Fibroblast of gingiva (primary cell): Measurements from ENCODE around the gene ANKRD11.
"Not testable (repeated sequence)": the region's sequence is repeated elsewhere in the genome, so short reads cannot be mapped to it uniquely, and the experiment has no call there.

Experiments
- DNase-seq: peaks from one replicate; pipeline ENCODE4 v3.0.0-alpha.2; 2011; ENCODE audit warnings: low read depth

The ANKRD11 gene

DNA sequence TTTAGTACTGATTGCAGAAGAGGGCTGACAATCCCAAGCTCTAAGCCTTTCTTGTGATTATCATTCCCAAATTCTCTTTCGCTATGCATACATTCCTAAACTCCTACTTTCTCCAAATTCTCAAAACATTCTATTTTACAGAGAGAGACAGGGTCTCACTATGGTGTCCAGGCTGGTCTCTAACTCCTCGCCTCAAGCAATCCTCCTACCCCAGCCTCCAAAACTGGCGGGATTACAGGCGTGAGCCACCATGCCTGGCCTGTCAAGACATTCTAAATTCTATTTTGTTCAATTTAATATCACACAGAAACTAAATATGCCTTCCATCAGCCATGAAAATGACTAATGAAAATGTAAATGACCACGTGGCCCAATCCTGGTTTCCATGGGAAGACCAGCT lies 39.8 kb downstream of the ANKRD11 start:
- DNase-seq: no peak

DNA sequence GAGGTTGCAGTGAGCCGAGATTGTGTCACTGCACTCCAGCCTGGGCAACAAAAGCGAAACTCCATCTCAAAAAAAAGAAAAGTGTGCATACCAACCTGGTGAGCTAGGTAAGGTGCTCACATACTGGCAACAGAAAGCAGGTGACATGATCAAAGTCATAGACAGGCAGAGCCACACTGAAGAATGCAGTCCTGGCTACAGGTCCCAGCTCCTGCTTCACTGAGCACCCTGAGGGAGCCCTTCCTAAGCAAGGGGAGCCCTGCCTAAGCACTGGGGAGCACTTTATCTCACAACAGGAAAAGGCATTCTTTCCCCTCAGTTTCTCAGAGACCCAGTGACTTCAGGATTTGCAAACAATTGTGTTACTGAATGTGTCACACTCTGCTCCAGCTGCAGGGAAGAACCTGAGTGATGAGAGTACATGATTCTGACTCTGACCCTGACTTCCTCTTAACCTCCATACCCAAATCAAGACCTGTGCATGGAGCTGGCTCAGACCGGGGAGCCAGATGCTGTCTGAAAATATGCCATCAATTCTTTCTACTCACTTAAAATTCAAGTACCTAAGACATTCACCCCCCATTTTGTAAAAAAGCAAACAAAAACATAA lies 40.5 kb downstream of the ANKRD11 start:
- DNase-seq: no peak

DNA sequence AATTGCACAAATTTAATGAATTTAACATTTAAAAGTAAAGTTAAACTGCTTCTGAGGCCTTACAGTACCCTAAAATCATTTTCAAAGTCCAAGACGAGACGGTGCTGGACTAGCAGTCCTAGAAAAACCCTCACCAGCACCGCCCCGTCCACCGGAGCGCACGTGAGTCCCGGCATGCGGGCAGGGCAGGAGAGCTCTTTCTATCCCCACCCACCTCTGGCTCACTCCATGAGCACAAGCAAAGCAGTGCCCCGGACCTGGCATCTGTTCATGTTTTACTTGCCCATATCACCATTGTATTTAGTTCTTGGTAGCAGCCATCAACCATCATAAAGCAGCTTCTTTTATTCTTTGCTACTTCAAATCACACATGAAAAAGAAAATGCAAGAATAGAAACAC lies 41.7 kb downstream of the ANKRD11 start:
- DNase-seq: no peak

DNA sequence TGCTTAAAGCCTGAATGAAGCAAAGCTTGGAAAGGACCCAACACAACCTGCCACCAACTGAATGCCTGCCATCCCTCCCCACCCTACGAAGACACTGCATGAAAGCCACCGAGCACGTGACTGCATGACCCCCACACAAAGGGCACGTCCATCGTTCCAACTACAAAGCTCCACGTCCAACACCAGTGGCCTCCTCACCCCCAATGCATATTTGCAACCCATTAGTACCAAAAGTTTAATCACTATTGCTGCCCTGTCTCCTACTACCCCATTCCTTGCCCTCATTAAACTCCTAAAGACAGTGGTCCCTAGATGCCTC lies 43.4 kb downstream of the ANKRD11 start:
- no peak for DNase-seq

DNA sequence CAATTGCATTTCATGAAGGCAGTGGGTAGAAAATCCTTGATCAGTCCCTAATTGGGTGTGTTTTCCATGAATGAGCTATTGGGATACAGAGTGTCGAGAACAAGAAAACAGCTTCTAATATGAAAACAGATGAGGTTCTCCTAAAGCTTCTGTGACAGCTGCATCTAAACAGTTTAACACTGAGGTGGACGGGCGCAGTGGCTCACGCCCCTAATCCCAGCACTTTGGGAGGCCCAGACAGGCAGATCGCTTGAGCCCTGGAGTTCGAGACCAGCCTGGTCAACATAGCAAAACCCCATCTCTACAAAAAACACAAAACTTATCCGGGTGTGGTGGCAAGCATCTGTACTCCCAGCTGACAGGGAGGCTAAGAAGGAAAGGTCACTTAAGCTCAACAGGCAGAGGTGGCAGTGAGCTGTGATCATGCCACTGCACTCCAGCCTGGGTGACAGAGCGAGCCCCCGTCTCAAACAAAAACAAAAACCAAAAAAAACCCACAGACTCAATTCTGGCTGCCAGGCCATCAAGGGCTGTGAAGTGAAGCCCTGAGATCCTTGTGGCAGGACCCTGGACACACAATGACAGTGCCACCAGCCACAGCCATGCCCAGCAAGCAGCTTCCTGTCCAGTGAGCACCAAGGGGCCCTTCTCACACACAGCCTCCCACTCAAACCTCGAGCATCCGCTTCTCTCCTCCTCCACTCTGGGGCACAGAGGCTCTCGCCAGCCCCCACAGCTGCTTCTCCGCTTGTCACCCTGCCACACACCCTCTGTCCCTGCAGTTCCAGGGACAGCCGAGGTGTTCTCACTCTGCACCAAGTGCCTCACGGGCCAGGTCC lies 44.0 kb downstream of the ANKRD11 start:
- DNase-seq: no peak

DNA sequence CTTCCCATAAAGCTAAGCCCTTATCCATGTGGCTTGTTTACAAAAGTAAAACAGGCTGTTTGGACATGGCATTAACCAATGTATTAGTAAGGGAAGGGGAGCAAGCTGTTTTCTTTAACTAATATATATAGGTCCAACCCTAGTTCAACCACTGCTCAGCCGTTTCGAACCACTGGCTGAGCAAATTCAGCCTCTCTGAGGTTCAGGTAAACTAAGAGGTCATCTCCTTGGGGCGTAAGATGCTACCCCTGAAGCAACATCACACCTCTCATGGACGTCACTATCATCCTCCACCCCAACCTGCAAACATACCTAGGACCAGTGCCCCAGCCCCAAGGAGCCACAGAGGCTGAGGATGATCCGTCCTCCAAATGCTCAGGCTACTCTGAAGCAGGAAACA lies 45.2 kb downstream of the ANKRD11 start:
- no peak for DNase-seq

DNA sequence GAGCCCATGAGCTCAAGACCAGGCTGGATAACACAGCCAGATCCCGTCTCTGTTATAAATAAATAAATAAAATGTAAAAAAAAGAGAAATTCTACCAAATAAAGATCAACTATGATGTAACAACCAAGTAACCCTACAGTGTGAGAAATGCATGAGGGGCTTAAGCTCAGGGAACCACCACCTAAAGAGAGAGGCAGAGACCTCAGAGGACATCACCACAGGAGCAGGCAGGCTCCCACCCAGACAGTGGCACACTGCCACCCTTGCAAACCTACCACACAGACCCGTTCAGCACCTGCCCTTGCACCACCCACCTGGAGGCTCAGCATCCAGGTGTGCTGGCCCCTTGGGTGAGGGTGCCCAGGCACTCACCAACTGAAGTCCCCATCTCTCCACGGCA lies 45.6 kb downstream of the ANKRD11 start:
- DNase-seq: no peak

DNA sequence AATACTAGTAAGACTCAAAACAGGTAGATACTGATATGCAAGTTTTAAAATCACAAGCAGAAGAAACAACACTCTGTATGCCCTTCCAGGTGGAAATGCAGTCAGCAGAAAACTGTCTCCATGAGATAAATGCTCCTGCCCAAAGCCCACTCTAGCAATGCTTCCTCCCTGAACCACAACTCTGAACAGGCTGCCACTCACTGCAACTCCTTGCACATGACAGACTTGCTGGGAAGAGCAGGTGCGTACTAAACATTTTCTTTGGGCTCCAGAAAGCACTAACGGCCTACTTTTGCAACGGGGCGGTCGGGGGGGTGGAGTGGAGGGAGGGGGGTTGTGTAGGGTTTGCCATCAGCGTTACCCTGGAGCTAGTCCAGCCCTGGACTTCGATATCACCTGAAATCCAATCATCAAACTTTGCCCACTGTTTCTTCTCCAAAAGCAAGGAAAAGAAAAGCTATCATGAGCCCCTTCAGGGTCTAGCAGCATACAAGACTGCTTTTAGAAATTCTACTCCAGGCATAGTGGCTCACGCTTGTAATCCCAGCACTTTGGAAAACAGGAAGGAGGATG lies 46.1 kb downstream of the ANKRD11 start:
- no peak for DNase-seq

DNA sequence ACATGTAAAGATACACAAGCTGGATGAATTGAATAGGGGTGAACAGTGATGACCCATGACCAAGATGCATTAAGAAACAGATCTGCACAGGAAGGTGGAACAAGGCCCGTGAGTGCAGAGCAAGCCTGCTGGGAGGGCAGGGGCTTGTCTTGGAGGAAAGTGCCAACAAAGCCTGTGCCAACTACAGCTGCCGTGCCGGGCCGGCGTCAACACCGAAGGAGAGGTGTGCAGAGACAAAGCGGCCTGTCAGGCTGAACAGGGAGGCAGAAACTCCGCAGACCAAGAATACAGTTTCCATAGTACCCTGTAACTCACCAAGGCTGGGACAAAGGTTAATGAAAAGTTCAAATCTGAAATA lies 46.7 kb downstream of the ANKRD11 start:
- no peak for DNase-seq

DNA sequence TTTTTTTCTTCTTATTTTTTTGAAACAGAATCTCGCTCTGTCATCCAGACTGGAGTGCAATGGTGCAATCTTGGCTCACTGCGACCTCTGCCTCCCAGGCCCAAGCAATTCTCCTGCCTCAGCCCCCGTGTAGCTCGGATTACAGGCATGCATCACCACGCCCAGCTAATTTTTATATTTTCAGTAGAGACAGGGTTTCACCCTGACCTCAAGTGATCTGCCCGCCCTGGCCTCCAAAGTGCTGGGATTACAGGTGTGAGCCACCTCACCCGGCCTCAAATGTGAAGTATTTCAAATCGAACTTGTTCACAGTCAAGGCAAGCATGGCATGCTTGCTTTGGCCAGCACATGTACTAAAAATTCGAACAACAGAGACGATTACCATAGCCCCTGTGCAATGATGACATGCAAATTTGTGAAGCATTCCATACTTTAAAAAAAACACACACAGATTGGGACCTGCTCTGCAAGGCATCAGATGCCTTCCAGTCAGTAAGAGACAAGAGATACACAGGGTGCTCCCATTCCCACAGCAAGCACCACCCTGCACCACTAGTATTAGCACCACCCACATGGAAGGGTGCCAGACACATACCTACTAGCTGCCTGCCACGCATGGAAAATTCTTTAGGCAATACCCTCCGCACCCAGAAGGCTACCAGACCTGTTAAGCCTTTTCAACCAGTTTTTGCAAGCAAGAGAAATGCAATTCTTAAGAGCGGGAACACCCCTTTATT lies 47.2 kb downstream of the ANKRD11 start:
- peak; percentile 80 for DNase-seq

DNA sequence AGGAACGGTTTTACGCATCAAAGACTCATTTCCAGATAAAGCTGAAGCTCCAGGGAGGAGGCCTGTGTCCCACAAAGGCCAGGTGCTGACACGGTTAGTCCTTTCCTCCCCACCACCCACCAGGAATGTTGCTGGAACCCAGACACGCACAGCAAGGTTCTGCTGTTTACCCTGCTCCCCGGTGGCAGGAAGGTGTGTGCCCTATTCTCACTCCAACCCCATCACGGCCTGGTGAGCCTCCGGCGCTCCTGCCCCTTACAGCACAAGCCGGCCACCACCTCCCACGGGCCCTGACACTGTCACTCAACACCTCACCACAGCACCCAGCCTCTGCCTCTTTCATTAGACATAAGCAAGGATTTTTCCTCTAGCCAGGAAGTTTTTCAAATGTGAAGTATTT lies 47.8 kb downstream of the ANKRD11 start:
- DNase-seq: no peak

DNA sequence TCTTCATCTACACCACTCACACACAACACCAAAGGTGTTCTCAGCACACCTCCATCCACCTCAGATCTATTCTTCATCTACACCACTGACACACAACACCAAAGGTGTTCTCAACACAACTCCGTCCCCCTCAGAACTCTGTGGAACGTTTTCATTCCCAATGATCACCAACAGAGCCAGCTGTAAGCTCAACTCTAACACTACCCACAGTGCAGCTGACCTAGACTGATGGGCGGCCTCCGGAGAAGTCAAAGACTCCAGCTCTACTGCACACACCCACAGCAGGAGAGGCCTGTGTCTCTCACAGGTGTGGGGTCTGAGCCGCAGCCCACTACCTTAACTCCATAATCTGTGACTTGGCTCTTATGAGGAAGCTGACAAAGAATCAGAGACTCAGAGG lies 50.7 kb downstream of the ANKRD11 start:
- DNase-seq: no peak

DNA sequence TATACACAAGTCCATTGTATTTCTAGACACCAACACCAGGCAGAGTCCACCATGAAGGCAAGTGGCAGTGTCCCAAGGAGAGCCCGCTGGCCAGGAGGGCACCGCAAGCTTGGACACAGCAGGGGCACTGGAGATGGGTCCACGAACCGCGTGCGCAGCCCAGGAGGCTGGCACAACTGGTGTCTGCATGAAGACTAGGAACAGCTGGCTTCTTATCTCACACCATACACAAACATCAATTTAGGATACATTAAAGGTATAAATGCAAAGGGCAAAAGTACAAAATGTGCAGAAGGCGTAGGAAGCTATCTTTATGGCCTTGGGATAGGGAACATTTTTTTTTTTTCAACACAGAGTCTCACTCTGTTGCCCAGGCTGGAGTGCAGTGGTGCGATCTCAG lies 52.4 kb downstream of the ANKRD11 start:
- no peak for DNase-seq

DNA sequence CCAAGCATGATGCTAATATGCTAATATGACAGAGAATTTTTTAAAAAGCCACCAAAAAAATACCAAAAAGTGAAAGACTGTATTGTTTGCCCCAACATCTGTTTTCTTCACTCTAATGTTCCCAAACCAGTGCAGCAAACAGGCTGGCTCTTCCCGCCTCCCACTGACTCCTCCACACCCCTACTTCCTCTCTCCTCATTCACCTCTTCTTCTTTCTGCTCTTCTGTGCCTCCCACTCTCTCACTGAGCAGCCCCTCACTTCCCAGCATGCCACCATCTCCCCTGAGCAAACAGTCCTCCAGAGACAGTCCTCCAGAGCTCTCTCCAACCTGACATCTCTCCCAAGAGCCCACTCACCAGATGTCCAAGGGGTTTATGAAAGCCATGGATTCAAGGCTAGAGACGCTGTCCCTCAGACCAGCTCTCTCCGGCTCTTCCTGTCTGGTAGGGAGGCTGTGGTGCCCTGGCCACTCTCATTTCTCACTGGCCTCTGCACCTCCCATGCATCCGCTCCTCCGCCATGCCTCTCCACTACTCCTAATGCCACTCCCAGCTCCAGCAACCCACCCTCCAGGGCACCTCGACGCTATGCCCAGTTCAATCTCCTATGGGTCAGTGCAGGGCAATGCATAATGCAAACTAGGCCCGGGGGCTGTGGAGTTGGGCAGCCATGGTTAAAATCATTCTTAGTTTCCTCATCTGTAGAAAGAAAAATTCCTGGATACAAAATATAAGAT lies 52.9 kb downstream of the ANKRD11 start:
- no peak for DNase-seq

DNA sequence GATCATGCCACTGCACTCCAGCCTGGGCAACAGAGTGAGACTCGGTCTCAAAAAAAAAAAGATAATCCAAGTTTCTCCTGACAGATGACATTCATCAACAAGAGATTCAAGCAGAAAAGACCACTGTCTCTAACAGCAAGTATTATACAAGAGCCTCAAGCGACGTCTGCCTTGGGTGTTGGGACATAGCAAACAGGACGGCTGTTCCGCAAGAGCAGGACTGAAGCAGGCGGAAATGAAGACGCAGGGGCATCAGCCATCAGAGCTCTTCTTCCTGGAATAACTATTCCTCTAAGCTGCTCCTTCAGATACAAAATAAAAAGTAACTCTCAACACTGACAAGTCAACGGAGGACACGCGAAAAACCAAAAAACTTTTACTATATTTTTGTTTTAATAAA lies 54.0 kb downstream of the ANKRD11 start:
- DNase-seq: no peak

DNA sequence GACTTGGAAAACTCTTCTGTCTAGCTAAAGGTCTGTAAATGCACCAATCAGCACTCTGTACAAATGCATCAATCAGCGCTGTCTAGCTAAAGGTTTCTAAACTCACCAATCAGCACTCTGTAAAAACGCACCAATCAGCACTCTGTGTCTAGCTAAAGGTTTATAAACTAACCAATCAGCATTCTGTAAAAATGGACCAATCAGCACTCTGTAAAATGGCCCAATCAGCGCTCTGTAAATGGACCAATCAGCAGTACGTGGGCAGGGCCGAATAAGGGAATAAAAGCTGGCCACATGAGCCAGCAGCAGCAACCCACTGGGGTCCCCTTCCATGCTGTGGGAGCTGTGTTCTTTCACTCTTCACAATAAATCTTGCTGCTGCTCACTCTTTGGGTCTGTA lies 55.3 kb downstream of the ANKRD11 start:
- DNase-seq: not testable (repeated sequence)

DNA sequence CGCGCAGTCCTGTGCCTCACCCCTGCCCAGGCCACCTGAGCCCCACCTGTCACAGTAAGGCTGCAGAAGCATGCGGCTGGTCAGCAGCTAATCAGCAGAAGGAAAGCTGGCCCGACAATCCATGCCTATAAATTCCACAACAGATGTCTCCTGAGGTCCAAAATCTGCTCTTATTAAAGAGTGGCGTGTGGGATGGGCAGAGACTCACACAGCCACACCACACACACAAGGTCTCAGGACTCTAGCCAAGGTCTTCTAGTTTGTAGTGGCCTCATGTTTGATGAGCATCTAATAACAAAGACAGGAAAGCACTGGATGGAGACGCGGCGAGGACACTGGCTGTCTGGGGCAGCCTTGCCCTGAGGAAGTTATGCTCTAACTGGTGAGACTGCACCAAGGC lies 55.9 kb downstream of the ANKRD11 start:
- DNase-seq: no peak

DNA sequence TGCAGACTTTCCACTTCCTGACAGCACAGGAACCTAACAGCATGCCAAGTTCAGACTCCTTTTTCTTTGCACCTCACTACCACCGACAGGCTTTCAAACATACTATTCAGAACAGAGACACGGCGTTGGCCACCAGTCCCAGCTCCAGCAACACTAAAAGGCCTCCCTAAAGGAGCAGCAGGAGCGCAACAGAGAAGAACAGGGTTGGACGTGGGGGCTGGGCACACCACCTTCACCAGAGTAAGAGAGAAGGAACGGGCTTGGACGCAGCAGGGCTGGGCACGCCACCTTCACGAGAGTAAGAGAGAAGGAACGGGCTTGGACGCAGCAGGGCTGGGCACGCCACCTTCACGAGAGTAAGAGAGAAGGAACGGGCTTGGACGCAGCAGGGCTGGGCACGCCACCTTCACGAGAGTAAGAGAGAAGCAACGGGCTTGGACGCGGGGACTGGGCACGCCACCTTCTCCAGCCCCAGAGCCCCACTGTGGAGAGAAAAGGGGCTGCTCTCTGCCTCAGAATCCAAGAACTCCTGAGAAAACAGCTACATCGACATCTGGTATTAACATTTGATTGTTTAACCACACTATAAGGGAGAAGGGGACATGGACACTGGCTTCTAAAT lies 56.9 kb downstream of the ANKRD11 start:
- not testable (repeated sequence) for DNase-seq

DNA sequence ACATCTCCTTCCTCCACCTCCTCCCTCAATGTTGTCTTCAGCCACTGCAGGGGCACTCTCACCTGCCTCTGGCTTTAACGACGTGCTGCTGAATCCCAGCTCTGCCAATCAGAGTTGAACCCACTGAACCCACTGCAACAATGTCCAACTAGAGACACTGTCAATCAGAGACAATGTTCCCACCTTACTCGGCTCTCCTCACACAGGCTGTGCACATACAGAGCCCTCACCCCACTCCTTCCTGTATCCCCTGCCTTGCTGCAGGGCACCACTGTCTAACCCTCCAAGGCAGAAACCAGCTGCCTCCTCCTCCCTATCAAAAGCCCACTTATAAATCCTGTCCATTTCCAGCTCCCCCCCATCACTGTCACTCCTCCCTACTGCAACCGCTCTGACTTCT lies 58.7 kb downstream of the ANKRD11 start:
- DNase-seq: no peak

DNA sequence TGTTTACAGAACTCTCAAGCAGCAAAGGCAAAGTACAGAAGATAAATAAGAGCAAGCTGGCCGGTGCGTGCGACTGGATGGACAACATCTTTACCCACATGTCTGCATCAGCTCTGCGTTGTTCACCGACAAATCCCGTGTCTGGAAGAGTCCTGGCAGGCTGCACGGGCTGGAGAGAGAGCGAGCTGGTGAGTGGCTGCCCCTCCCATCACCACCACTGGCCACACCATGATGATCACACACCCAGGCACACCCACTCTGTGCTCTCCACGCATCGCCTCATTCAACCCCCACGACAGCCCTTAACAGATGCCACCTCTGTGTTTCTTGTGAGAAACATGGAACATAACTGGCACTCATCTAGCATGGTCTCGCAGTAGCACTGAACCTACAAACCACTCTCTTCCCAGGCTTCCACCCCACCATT lies 59.2 kb downstream of the ANKRD11 start:
- peak; percentile 88 for DNase-seq

DNA sequence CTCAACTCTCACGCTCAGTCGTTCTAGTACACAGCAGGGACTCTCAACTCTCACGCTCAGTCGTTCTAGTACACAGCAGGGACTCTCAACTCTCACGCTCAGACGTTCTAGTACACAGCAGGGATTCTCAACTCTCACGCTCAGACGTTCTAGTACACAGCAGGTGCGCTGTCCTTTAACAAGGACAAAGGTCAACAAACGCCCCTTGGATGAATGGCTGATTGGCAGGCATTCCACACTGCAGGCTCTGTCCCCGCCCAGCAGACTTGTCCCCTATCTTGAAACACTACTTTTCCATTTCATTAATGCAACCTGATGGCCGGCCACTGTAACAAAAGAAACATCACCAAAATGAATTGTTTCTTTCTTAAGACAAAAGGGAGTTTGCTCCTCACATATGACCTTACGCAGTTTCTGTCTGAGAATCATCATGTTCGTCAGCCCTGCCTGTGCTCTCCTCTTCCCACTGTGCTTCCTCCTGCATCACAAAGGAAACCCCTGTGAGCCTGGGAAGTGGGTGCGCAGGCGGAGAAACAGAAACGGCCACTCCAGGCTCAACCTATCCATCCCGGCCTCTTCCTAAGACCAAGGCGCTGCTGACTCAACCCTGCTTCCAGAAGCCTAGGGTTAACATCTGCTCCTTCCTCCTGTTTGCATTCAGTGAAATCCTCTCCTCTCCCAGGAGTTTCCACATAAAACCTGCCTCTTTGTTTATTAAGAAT lies 59.8 kb downstream of the ANKRD11 start:
- no peak for DNase-seq
